HCT116 (cell line): ENCODE measurements around the gene METTL18. TPM values are rescaled to one million over a fixed set of nuclear protein-coding genes. Genes with fewer than 3 reads are reported as not detected.
A peak's percentile ranks its signal among the peaks of the same experiment; 100 is the strongest.

Source experiments
- ATAC-seq: fragments of 200-7000 bp; cut with Tn5 transposase; 2 replicates; pipeline ENCODE4 v1.9.1; 2020; ENCODE audit warnings: mild to moderate bottlenecking, moderate library complexity
- BruUV-seq: library from RNA; stranded (reverse); fragments of 400-500 nt; replicated peaks from 2 replicates; lab custom pipeline; 2021; lab: Mats Ljungman, UMichigan
- CTCF ChIA-PET: fragments of 300-600 bp; sonication (Branson Sonifier 250); formaldehyde crosslinking; loops from one replicate; lab custom pipeline; 2021; ENCODE audit warnings: antibody characterized with exemption; lab: Charles Lee
- POLR2A ChIA-PET: fragments of 300-600, 350-600 bp; sonication (Branson Sonifier 250); formaldehyde crosslinking; loops from one replicate; lab custom pipeline; 2021; ENCODE audit warnings: antibody characterized with exemption; lab: Charles Lee
- RAD21 ChIA-PET, 2 experiments: fragments of 300-600 bp; sonication (Branson Sonifier 250); formaldehyde crosslinking; loops; one replicate each; lab custom pipeline; 2023; ENCODE audit warnings: low total read pairs in 2 of 2; ENCODE audit not compliant: uncharacterized antibody in 2 of 2, unreplicated experiment in 2 of 2, low non-redundant PET in 1 of 2; lab: Charles Lee
- DNase-seq: peaks from one replicate; pipeline ENCODE4 v3.0.0-alpha.2; 2010; ENCODE audit warnings: low read depth, low spot score
- H2AFZ ChIP-seq: fragments of 200-600 bp; shearing (Covaris generic), sonication (generic); 2 replicates; pipeline ENCODE4 v1.6.1; 2017; ENCODE audit warnings: low read depth, mixed run types, mixed read lengths, antibody characterized with exemption, low read length; ENCODE audit not compliant: poor library complexity, severe bottlenecking
- H3K27ac ChIP-seq: 2 replicates; pipeline ENCODE4 v1.5.1; 2012; ENCODE audit warnings: low read depth, low read length
- H3K27me3 ChIP-seq: fragments of 200-600 bp; sonication (generic); 2 replicates; pipeline ENCODE4 v1.6.1; 2016; ENCODE audit warnings: mixed run types, low read length, mixed read lengths; ENCODE audit not compliant: insufficient read depth
- H3K36me3 ChIP-seq, 2 experiments: fragments of 200-500 bp in 1 of 2; fragments of 200-600 bp in 1 of 2; sonication (Bioruptor generic) in 1 of 2; sonication (generic) in 1 of 2; 2 replicates each; pipeline versions ENCODE4 v1.5.1 to v1.6.1; 2014 to 2016; ENCODE audit warnings: low read length in 2 of 2, inconsistent platforms in 1 of 2, mixed read lengths in 1 of 2, mixed run types in 1 of 2; ENCODE audit not compliant: insufficient read depth in 2 of 2, control insufficient read depth in 1 of 2
- H3K4me1 ChIP-seq, 2 experiments: fragments of 200-600 bp in 1 of 2; sonication (generic) in 1 of 2; 2 replicates each; pipeline versions ENCODE4 v1.5.1 to v1.6.1; 2012 to 2017; ENCODE audit warnings: low read length in 2 of 2, inconsistent platforms in 1 of 2, mild to moderate bottlenecking in 1 of 2, mixed read lengths in 1 of 2, mixed run types in 1 of 2, moderate library complexity in 1 of 2; ENCODE audit not compliant: insufficient read depth in 2 of 2, control insufficient read depth in 1 of 2
- H3K4me2 ChIP-seq: fragments of 200-600 bp; sonication (generic); 2 replicates; pipeline ENCODE4 v1.6.1; 2017; ENCODE audit warnings: mixed run types, low read length, mixed read lengths
- H3K4me3 ChIP-seq, 2 experiments: fragments of 200-600 bp in 1 of 2; sonication (generic) in 1 of 2; replicated peaks in 1 of 2; 2 replicates each; pipeline ENCODE4 v1.5.1; 2011 to 2016; ENCODE audit warnings: low read length in 2 of 2, control low read depth in 1 of 2, low read depth in 1 of 2, mild to moderate bottlenecking in 1 of 2, mixed read lengths in 1 of 2, mixed run types in 1 of 2
- H3K79me2 ChIP-seq: fragments of 200-600 bp; sonication (generic); 2 replicates; pipeline ENCODE4 v1.6.1; 2017; ENCODE audit warnings: mild to moderate bottlenecking, mixed run types, low read length, moderate library complexity, mixed read lengths; ENCODE audit not compliant: insufficient read depth
- H3K9ac ChIP-seq: fragments of 200-600 bp; sonication (generic); 2 replicates; pipeline ENCODE4 v1.6.1; 2016; ENCODE audit warnings: low read length, mixed read lengths
- H3K9me2 ChIP-seq: fragments of 200-600 bp; sonication (generic), shearing (Covaris generic); 2 replicates; pipeline ENCODE4 v1.6.1; 2017; ENCODE audit warnings: mixed run types, mild to moderate bottlenecking, moderate library complexity; ENCODE audit not compliant: insufficient read depth
- H3K9me3 ChIP-seq, 2 experiments: fragments of 200-500 bp in 1 of 2; fragments of 200-600 bp in 1 of 2; sonication (Bioruptor generic) in 1 of 2; sonication (generic) in 1 of 2; 2 replicates each; pipeline ENCODE4 v1.6.1; 2014 to 2017; ENCODE audit warnings: low read length in 2 of 2, mixed read lengths in 2 of 2, inconsistent platforms in 1 of 2, low read depth in 1 of 2, mild to moderate bottlenecking in 1 of 2, mixed run types in 1 of 2, moderate library complexity in 1 of 2; ENCODE audit not compliant: control insufficient read depth in 1 of 2, insufficient read depth in 1 of 2
- H4K20me1 ChIP-seq: fragments of 200-600 bp; sonication (generic), shearing (Covaris generic); 2 replicates; pipeline ENCODE4 v1.6.1; 2017; ENCODE audit warnings: mixed run types, mild to moderate bottlenecking, moderate library complexity; ENCODE audit not compliant: insufficient read depth
- CBX3 ChIP-seq: IDR thresholded peaks from 2 replicates; pipeline ENCODE4 v1.6.1; 2012; ENCODE audit warnings: low read depth
- CEBPB ChIP-seq: IDR thresholded peaks from 2 replicates; pipeline ENCODE4 v1.6.1; 2012; ENCODE audit warnings: low read depth
- EGR1 ChIP-seq: IDR thresholded peaks from 2 replicates; pipeline ENCODE4 v1.6.1; 2012; ENCODE audit warnings: low read depth
- EZH2 ChIP-seq: fragments of 200-600 bp; sonication (generic); IDR thresholded peaks from 2 replicates; pipeline ENCODE4 v1.6.1; 2017; ENCODE audit warnings: antibody characterized with exemption, mixed run types
- EZH2phosphoT487 ChIP-seq: fragments of 200-600 bp; IDR thresholded peaks from 2 replicates; pipeline ENCODE4 v1.6.1; 2018; ENCODE audit warnings: antibody characterized with exemption, borderline replicate concordance
- FOSL1 ChIP-seq: IDR thresholded peaks from 2 replicates; pipeline ENCODE4 v1.6.1; 2012; ENCODE audit warnings: low read depth
- JUND ChIP-seq: IDR thresholded peaks from 2 replicates; pipeline ENCODE4 v1.6.1; 2012
- POLR2A ChIP-seq: IDR thresholded peaks from 2 replicates; pipeline ENCODE4 v1.7.0; 2011; ENCODE audit warnings: borderline replicate concordance; ENCODE audit not compliant: insufficient read depth, insufficient read length; ENCODE audit errors: extremely low read depth
- POLR2AphosphoS5 ChIP-seq: IDR thresholded peaks from 2 replicates; pipeline ENCODE4 v1.6.1; 2011; ENCODE audit warnings: mild to moderate bottlenecking, low read depth, low read length, moderate library complexity
- RAD21 ChIP-seq: IDR thresholded peaks from 2 replicates; pipeline ENCODE4 v1.6.1; 2012; ENCODE audit warnings: low read depth, mild to moderate bottlenecking
- SIN3A ChIP-seq: IDR thresholded peaks from 2 replicates; pipeline ENCODE4 v1.6.1; 2012; ENCODE audit warnings: low read depth
- SP1 ChIP-seq: IDR thresholded peaks from 2 replicates; pipeline ENCODE4 v1.6.1; 2012; ENCODE audit warnings: low read depth
- TCF7L2 ChIP-seq: IDR thresholded peaks from 2 replicates; pipeline ENCODE4 v1.7.0; 2011; ENCODE audit warnings: borderline replicate concordance, inconsistent platforms; ENCODE audit not compliant: insufficient read depth, insufficient read length; ENCODE audit errors: extremely low read depth
- YY1 ChIP-seq: IDR thresholded peaks from 2 replicates; pipeline ENCODE4 v1.6.1; 2011; ENCODE audit warnings: low read length, low read depth, moderate library complexity, mild to moderate bottlenecking; ENCODE audit not compliant: insufficient replicate concordance; ENCODE audit errors: extremely low read depth
- ZNF274 ChIP-seq: fragments of 200-500 bp; sonication (Bioruptor generic); IDR thresholded peaks from 2 replicates; pipeline ENCODE4 v1.6.1; 2014; ENCODE audit warnings: mild to moderate bottlenecking, low read depth, low read length, inconsistent platforms
- intact Hi-C: fragments of 100-400 bp; cut with micrococcal nuclease; formaldehyde crosslinking; loops from 2 replicates; pipeline ENCODE4 v1.10.0; 2022
- total RNA-seq: library from RNA; stranded (reverse); gene quantifications from one replicate; pipeline ENCODE4 v1.2.1, GENCODE V29; 2021; ENCODE audit not compliant: unreplicated experiment
- TF ChIP-seq, protein P1 (sequence below), 3 experiments: fragments of 200-600 bp in 1 of 3; sonication (generic) in 1 of 3; IDR thresholded peaks in 2 of 3; conservative IDR thresholded peaks in 1 of 3; 2 replicates each; pipeline ENCODE4 v1.5.1; 2012 to 2017; ENCODE audit warnings: low read depth in 2 of 3, low read length in 2 of 3, antibody characterized with exemption in 1 of 3, borderline replicate concordance in 1 of 3, control low read depth in 1 of 3, mild to moderate bottlenecking in 1 of 3, mixed read lengths in 1 of 3, mixed run types in 1 of 3, moderate library complexity in 1 of 3; ENCODE audit not compliant: insufficient read depth in 1 of 3
- TF ChIP-seq, protein P2 (sequence below): IDR thresholded peaks from 2 replicates; pipeline ENCODE4 v1.6.1; 2011; ENCODE audit warnings: mild to moderate bottlenecking, low read length, moderate library complexity; ENCODE audit not compliant: insufficient replicate concordance; ENCODE audit errors: extremely low read depth

Gene METTL18
- total RNA-seq, 1 experiment from 2014 or later, result 7.4 TPM

DNA sequence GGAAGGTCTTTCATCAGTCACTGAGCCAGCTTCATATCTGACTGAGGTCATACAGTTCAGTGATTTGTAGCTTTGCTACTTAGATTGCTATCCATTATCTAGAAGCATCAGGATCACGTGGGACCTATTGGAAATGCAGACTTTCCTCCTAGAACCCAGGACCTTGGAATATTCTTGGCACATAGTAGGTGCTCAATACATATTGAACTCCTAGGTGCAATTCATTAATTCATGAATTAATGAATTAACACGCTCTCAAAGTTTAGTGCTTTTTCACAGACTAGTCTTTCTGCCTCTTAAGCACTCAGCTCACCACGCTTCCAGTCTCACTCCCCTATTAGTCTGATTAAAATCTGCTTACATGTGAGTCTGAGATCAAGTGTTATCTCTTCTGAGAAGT, 12.1 kb downstream of the METTL18 start:
- Histone ChIP-seq H3K27ac (no peak overlapping the region), H3K9me2 (no peaks in the 10 kb centered on the region), H3K9ac (no peak overlapping the region), H3K36me3 (no peaks in the 10 kb centered on the region), H3K27me3 (no peaks in the 10 kb centered on the region), H3K4me1 (peaks cover 14 to 52% of the 10 kb centered on the region in 2 experiments), H3K9me3 (no peaks in the 10 kb centered on the region), H4K20me1 (no peaks in the 10 kb centered on the region), H3K4me2 (peak overlapping the region; percentile 59; the same call in 1 of the 2 replicates), H3K79me2 (no peaks in the 10 kb centered on the region), H3K4me3 (no peak overlapping the region), H2AFZ (peak overlapping the region; percentile 56)
- DNase-seq (no peak), ATAC-seq (no peak)
- ChIA-PET POLR2A (no interaction called here), CTCF (no interaction called here), RAD21 (no interaction called here)
- intact Hi-C loops, result no loop called here
- TF ChIP-seq, protein P1, sequence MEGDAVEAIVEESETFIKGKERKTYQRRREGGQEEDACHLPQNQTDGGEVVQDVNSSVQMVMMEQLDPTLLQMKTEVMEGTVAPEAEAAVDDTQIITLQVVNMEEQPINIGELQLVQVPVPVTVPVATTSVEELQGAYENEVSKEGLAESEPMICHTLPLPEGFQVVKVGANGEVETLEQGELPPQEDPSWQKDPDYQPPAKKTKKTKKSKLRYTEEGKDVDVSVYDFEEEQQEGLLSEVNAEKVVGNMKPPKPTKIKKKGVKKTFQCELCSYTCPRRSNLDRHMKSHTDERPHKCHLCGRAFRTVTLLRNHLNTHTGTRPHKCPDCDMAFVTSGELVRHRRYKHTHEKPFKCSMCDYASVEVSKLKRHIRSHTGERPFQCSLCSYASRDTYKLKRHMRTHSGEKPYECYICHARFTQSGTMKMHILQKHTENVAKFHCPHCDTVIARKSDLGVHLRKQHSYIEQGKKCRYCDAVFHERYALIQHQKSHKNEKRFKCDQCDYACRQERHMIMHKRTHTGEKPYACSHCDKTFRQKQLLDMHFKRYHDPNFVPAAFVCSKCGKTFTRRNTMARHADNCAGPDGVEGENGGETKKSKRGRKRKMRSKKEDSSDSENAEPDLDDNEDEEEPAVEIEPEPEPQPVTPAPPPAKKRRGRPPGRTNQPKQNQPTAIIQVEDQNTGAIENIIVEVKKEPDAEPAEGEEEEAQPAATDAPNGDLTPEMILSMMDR (IDR thresholded peaks at IDR 0.05 in 2 of 3, conservative IDR thresholded peaks at IDR 0.05 in 1 of 3; ENCODE audit: borderline replicate concordance in 1 of 3, insufficient read depth in 1 of 3, low read depth in 2 of 3, low read length in 2 of 3), result no peak
- TF ChIP-seq CEBPB (no peak), RAD21 (no peak), JUND (no peak), POLR2AphosphoS5 (no peak), ZNF274 (no peak), CBX3 (no peak), FOSL1 (no peak), POLR2A (no peak), EGR1 (no peak), EZH2phosphoT487 (no peak), YY1 (no peak), SP1 (no peak), EZH2 (no peak), TCF7L2 (no peak), SIN3A (no peak)
- TF ChIP-seq, protein P2, sequence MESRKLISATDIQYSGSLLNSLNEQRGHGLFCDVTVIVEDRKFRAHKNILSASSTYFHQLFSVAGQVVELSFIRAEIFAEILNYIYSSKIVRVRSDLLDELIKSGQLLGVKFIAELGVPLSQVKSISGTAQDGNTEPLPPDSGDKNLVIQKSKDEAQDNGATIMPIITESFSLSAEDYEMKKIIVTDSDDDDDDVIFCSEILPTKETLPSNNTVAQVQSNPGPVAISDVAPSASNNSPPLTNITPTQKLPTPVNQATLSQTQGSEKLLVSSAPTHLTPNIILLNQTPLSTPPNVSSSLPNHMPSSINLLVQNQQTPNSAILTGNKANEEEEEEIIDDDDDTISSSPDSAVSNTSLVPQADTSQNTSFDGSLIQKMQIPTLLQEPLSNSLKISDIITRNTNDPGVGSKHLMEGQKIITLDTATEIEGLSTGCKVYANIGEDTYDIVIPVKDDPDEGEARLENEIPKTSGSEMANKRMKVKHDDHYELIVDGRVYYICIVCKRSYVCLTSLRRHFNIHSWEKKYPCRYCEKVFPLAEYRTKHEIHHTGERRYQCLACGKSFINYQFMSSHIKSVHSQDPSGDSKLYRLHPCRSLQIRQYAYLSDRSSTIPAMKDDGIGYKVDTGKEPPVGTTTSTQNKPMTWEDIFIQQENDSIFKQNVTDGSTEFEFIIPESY, result no peak
- no TSS peak for BruUV-seq
